ENCODE data around the gene CRIM1. TPM values are rescaled to one million over a fixed set of nuclear protein-coding genes. Genes with fewer than 3 reads are reported as not detected.

The CRIM1 gene
- total RNA-seq, 1 experiment from 2014 or later = 27.6 TPM

GRCh38 chr2:36376992-36377738 is 21.6 kb downstream of the CRIM1 start:
- Histone ChIP-seq H4K5ac (ENCODE audit: insufficient read length, low read depth, low read length) (no peak overlapping the region), H3K9ac (ENCODE audit: extremely low read depth, insufficient read length, low read length) (no peak overlapping the region), H3K4me1 (ENCODE audit: insufficient read depth, low read length) (peaks cover 25% of the 10 kb centered on the region), H3K27me3 (ENCODE audit: insufficient read depth, low read length) (no peaks in the 10 kb centered on the region), H4K8ac (replicated peaks; ENCODE audit: insufficient read length, low read depth, low read length) (no peak overlapping the region), H3K56ac (ENCODE audit: insufficient read length, low read depth, low read length) (no peak overlapping the region), H2BK20ac (ENCODE audit: low read depth, low read length, poor library complexity, severe bottlenecking) (no peak overlapping the region), H3K27ac (ENCODE audit: insufficient read length, low read depth, low read length) (no peak overlapping the region), H2BK15ac (ENCODE audit: low read depth, low read length) (no peak overlapping the region), H2BK5ac (ENCODE audit: insufficient read length, low read length) (no peak overlapping the region), H3K18ac (ENCODE audit: insufficient read length, low read depth, low read length) (no peak overlapping the region), H3K79me2 (ENCODE audit: insufficient read depth, low read length) (peaks cover 37% of the 10 kb centered on the region), H3K79me1 (ENCODE audit: insufficient read depth, low read depth, low read length, poor library complexity, severe bottlenecking) (no peaks in the 10 kb centered on the region), H3K9me3 (ENCODE audit: control insufficient read depth, low read depth, low read length) (no peaks in the 10 kb centered on the region), H3K4ac (ENCODE audit: low read depth, low read length) (no peak overlapping the region), H3K23ac (ENCODE audit: insufficient read length, low read depth, low read length) (no peak overlapping the region), H2BK120ac (ENCODE audit: low read depth, low read length, poor library complexity, severe bottlenecking) (no peak overlapping the region), H3K23me2 (ENCODE audit: insufficient read length, low read depth, low read length, poor library complexity, severe bottlenecking) (no peaks in the 10 kb centered on the region), H2AK5ac (ENCODE audit: insufficient read length, low read length) (no peak overlapping the region), H3T11ph (ENCODE audit: low read length) (no peak overlapping the region), H2BK12ac (ENCODE audit: insufficient read length, low read depth, low read length) (no peak overlapping the region), H3K14ac (ENCODE audit: insufficient read depth, low read length) (no peak overlapping the region), H4K91ac (ENCODE audit: insufficient read length, low read depth, low read length) (no peak overlapping the region), H2AFZ (ENCODE audit: low read length) (no peak overlapping the region), H3K4me2 (ENCODE audit: insufficient read depth, insufficient read length, low read length) (peak overlapping the region; percentile 3), H4K20me1 (ENCODE audit: control insufficient read depth, insufficient read depth, insufficient read length) (no peaks in the 10 kb centered on the region)
- no peak for TF ChIP-seq CTCF (conservative IDR thresholded peaks at IDR 0.05)
- no CpG with 5 or more reads among the region's 5 CpGs for WGBS (ENCODE audit: extremely low coverage, insufficient read length, low lambda C conversion rate)
- Mint-ChIP-seq H3K27ac (peak overlapping the region in 1 of 3 experiments; percentile 93; a peak in 3 of 7 replicates), H3K4me3 (no peak overlapping the region), H3K9me3 (no peaks in the 10 kb centered on the region), H3K27me3 (ENCODE audit: low read depth) (no peaks in the 10 kb centered on the region; the same call in 1 of the 2 replicates), H3K4me1 (peaks cover 70 to 82% of the 10 kb centered on the region in 2 experiments), H3K36me3 (ENCODE audit: insufficient read depth in 1 of 3, low read depth in 3 of 3) (peaks cover 0 to 10% (median 5%) of the 10 kb centered on the region in 3 experiments; a peak in 4 of 7 replicates)
- DNase-seq = no peak
